ENCODE measurements around the gene ENOX1. TPM values are rescaled to one million over a fixed set of nuclear protein-coding genes. Genes with fewer than 3 reads are reported as not detected.

The ENOX1 gene
- total RNA-seq, 3 donors from 2014 or later (not counting 1 experiment from before 2014, with no cell fraction given) = not detected

- H3K27me3 ChIP-seq (ENCODE audit: control insufficient read depth, insufficient read depth, low read length) = no peaks in the 10 kb centered on the region
- H3K4me3 Mint-ChIP-seq = no peak overlapping the region
- no peaks in the 10 kb centered on the region for H3K9me3 ChIP-seq (ENCODE audit: control insufficient read depth, insufficient read depth, low read length)
- DNase-seq (no peak), ATAC-seq (no peak)
- H3K9me3 Mint-ChIP-seq = no peaks in the 10 kb centered on the region
- H3K4me3 ChIP-seq (ENCODE audit: low read length) = no peak overlapping the region
- no peaks in the 10 kb centered on the region for H3K36me3 ChIP-seq (ENCODE audit: control insufficient read depth, insufficient read depth, low read length)
- H3K27ac Mint-ChIP-seq = no peak overlapping the region
- no peaks in the 10 kb centered on the region for H3K4me1 ChIP-seq (ENCODE audit: control insufficient read depth, insufficient read depth, low read length)
- intact Hi-C loops (cut with micrococcal nuclease) = no loop called here
- peaks cover 0 to 5% of the 10 kb centered on the region in 2 donors for H3K27me3 Mint-ChIP-seq (ENCODE audit: low read depth in 2 of 2)
- TF ChIP-seq CTCF (IDR thresholded peaks at IDR 0.05) = no peak
- H3K36me3 Mint-ChIP-seq = no peaks in the 10 kb centered on the region
- no peak overlapping the region for H3K27ac ChIP-seq (ENCODE audit: low read length)
- H3K4me1 Mint-ChIP-seq = no peaks in the 10 kb centered on the region
Observed at GRCh38 chr13:43662976-43663375, 123.8 kb downstream of the ENOX1 start.

GRCh38 chr13:43661161-43661830 lies 125.5 kb downstream of the ENOX1 start:
- no peak for TF ChIP-seq CTCF (IDR thresholded peaks at IDR 0.05)
- 77% methylated on average over 5 of the region's 6 CpGs for WGBS (ENCODE audit: insufficient coverage)
- intact Hi-C loops (cut with micrococcal nuclease) = no loop called here

GRCh38 chr13:43657485-43657884 lies 129.3 kb downstream of the ENOX1 start:
- Histone ChIP-seq H3K4me1 (ENCODE audit: control insufficient read depth, insufficient read depth, low read length) (no peaks in the 10 kb centered on the region), H3K4me3 (ENCODE audit: low read length) (no peak overlapping the region), H3K27me3 (ENCODE audit: control insufficient read depth, insufficient read depth, low read length) (no peaks in the 10 kb centered on the region), H3K9me3 (ENCODE audit: control insufficient read depth, insufficient read depth, low read length) (no peaks in the 10 kb centered on the region), H3K27ac (ENCODE audit: low read length) (no peak overlapping the region), H3K36me3 (ENCODE audit: control insufficient read depth, insufficient read depth, low read length) (no peaks in the 10 kb centered on the region)
- H3K4me3 Mint-ChIP-seq = no peak overlapping the region
- no peak for TF ChIP-seq CTCF (IDR thresholded peaks at IDR 0.05)
- H3K4me1 Mint-ChIP-seq = no peaks in the 10 kb centered on the region
- no peak for DNase-seq
- 89% methylated on average over 2 of the region's 3 CpGs for WGBS (ENCODE audit: insufficient coverage)
- peaks cover 0 to 5% of the 10 kb centered on the region in 2 donors for H3K27me3 Mint-ChIP-seq (ENCODE audit: low read depth in 2 of 2)
- H3K36me3 Mint-ChIP-seq = no peaks in the 10 kb centered on the region
- no peak overlapping the region for H3K27ac Mint-ChIP-seq
- H3K9me3 Mint-ChIP-seq = no peaks in the 10 kb centered on the region
- intact Hi-C loops (cut with micrococcal nuclease) = no loop called here
- no peak for ATAC-seq

More at GRCh38 chr13:43661161-43661830, 125.5 kb downstream of the ENOX1 start:
- H3K4me3 Mint-ChIP-seq = no peak overlapping the region
- Histone ChIP-seq H3K4me3 (ENCODE audit: low read length) (no peak overlapping the region), H3K27ac (ENCODE audit: low read length) (no peak overlapping the region), H3K9me3 (ENCODE audit: control insufficient read depth, insufficient read depth, low read length) (no peaks in the 10 kb centered on the region), H3K36me3 (ENCODE audit: control insufficient read depth, insufficient read depth, low read length) (no peaks in the 10 kb centered on the region), H3K4me1 (ENCODE audit: control insufficient read depth, insufficient read depth, low read length) (no peaks in the 10 kb centered on the region), H3K27me3 (ENCODE audit: control insufficient read depth, insufficient read depth, low read length) (no peaks in the 10 kb centered on the region)
- no peak overlapping the region for H3K27ac Mint-ChIP-seq
- DNase-seq = no peak
- ATAC-seq = no peak
- H3K4me1 Mint-ChIP-seq = no peaks in the 10 kb centered on the region
- H3K36me3 Mint-ChIP-seq = no peaks in the 10 kb centered on the region
- no peaks in the 10 kb centered on the region for H3K9me3 Mint-ChIP-seq
- H3K27me3 Mint-ChIP-seq (ENCODE audit: low read depth in 2 of 2) = peaks cover 0 to 5% of the 10 kb centered on the region in 2 donors

- no peak overlapping the region for H3K4me3 ChIP-seq (ENCODE audit: low read length)
- H3K4me3 Mint-ChIP-seq = no peak overlapping the region
Observed at GRCh38 chr13:43653980-43654379, 132.8 kb downstream of the ENOX1 start.

More at GRCh38 chr13:43653980-43654379, 132.8 kb downstream of the ENOX1 start:
- Mint-ChIP-seq H3K27me3 (ENCODE audit: low read depth in 2 of 2) (peaks cover 0 to 5% of the 10 kb centered on the region in 2 donors), H3K4me1 (no peaks in the 10 kb centered on the region), H3K9me3 (no peaks in the 10 kb centered on the region), H3K27ac (no peak overlapping the region), H3K36me3 (no peaks in the 10 kb centered on the region)
- intact Hi-C loops (cut with micrococcal nuclease) = no loop called here
- 86% methylated on average over 1 of the region's 1 CpG for WGBS (ENCODE audit: insufficient coverage)
- no peaks in the 10 kb centered on the region for H3K27me3 ChIP-seq (ENCODE audit: control insufficient read depth, insufficient read depth, low read length)
- H3K36me3 ChIP-seq (ENCODE audit: control insufficient read depth, insufficient read depth, low read length) = no peaks in the 10 kb centered on the region
- no peak for DNase-seq
- TF ChIP-seq CTCF (IDR thresholded peaks at IDR 0.05) = no peak
- H3K9me3 ChIP-seq (ENCODE audit: control insufficient read depth, insufficient read depth, low read length) = no peaks in the 10 kb centered on the region
- no peak overlapping the region for H3K27ac ChIP-seq (ENCODE audit: low read length)
- ATAC-seq = no peak
- no peaks in the 10 kb centered on the region for H3K4me1 ChIP-seq (ENCODE audit: control insufficient read depth, insufficient read depth, low read length)
